Endothelial cell of umbilical vein (primary cell): Measurements from ENCODE around the gene STOM.

Experiments used
- CTCF ChIP-seq, 2 donors: IDR thresholded peaks; 1 replicate in 1 of 2; 2 replicates in 1 of 2; pipeline ENCODE4 v1.5.1; 2011; ENCODE audit warnings: low read length in 2 of 2, mild to moderate bottlenecking in 2 of 2, moderate library complexity in 2 of 2, control low read depth in 1 of 2, inconsistent platforms in 1 of 2, low read depth in 1 of 2; ENCODE audit not compliant: insufficient read depth in 1 of 2; ENCODE audit errors: extremely low read depth in 1 of 2
- MAX ChIP-seq: IDR thresholded peaks from 2 replicates; pipeline ENCODE4 v1.6.1; 2011; ENCODE audit not compliant: insufficient read depth, insufficient read length
- POLR2A ChIP-seq: IDR thresholded peaks from 2 replicates; pipeline ENCODE4 v1.6.1; 2012; ENCODE audit warnings: low read depth, mild to moderate bottlenecking, control low read depth, low read length
- POLR2AphosphoS5 ChIP-seq: IDR thresholded peaks from 2 replicates; pipeline ENCODE4 v1.6.1; 2012; ENCODE audit warnings: low read depth, mild to moderate bottlenecking, control low read depth, low read length, moderate library complexity; ENCODE audit not compliant: insufficient read depth

GRCh38 chr9:121336665-121337064, 33.4 kb downstream of the STOM start:
- TF ChIP-seq CTCF (IDR thresholded peaks at IDR 0.05; ENCODE audit: extremely low read depth in 1 of 2, insufficient read depth in 1 of 2, low read depth in 1 of 2, low read length in 2 of 2) (no peak), POLR2A (no peak), POLR2AphosphoS5 (no peak), MAX (no peak)
